Activated T-cell treated with anti-CD3 and anti-CD28 coated beads for 4 hours (primary cell): ENCODE data around the gene SETBP1.

Source experiments
- DNase-seq: peaks from one replicate; pipeline ENCODE4 v3.0.0-alpha.2; 2020

The SETBP1 gene

GRCh38 chr18:44916429-44917207 lies 235.9 kb downstream of the SETBP1 start:
- DNase-seq: no peak

- no peak for DNase-seq
Observed at GRCh38 chr18:44917216-44918141, 236.8 kb downstream of the SETBP1 start.

- no peak for DNase-seq
Observed at GRCh38 chr18:44918142-44918476, 237.4 kb downstream of the SETBP1 start.

GRCh38 chr18:44920441-44920840 lies 239.8 kb downstream of the SETBP1 start:
- no peak for DNase-seq

- no peak for DNase-seq
Observed at GRCh38 chr18:44921974-44922373, 241.3 kb downstream of the SETBP1 start.

- no peak for DNase-seq
Observed at GRCh38 chr18:44922968-44923367, 242.3 kb downstream of the SETBP1 start.

GRCh38 chr18:44924785-44925499 lies 244.3 kb downstream of the SETBP1 start:
- DNase-seq: no peak

- DNase-seq: no peak
Observed at GRCh38 chr18:44927127-44927849, 246.6 kb downstream of the SETBP1 start.

GRCh38 chr18:44934901-44935300 lies 254.2 kb downstream of the SETBP1 start:
- DNase-seq: no peak

GRCh38 chr18:44935455-44935854 lies 254.8 kb downstream of the SETBP1 start:
- no peak for DNase-seq

GRCh38 chr18:44936485-44936884 lies 255.8 kb downstream of the SETBP1 start:
- DNase-seq: no peak

- DNase-seq: no peak
Observed at GRCh38 chr18:44937960-44938719, 257.5 kb downstream of the SETBP1 start.

- no peak for DNase-seq
Observed at GRCh38 chr18:44938720-44939665, 258.3 kb downstream of the SETBP1 start.

GRCh38 chr18:44941516-44941915 lies 260.8 kb downstream of the SETBP1 start:
- no peak for DNase-seq

- DNase-seq: no peak
Observed at GRCh38 chr18:44942073-44942472, 261.4 kb downstream of the SETBP1 start.

- no peak for DNase-seq
Observed at GRCh38 chr18:44943311-44943881, 262.7 kb downstream of the SETBP1 start.

GRCh38 chr18:44944461-44944860 lies 263.8 kb downstream of the SETBP1 start:
- no peak for DNase-seq

GRCh38 chr18:44945888-44946401 lies 265.3 kb downstream of the SETBP1 start:
- no peak for DNase-seq

- DNase-seq: no peak
Observed at GRCh38 chr18:44946529-44947113, 265.9 kb downstream of the SETBP1 start.

- DNase-seq: no peak
Observed at GRCh38 chr18:44949967-44950366, 269.3 kb downstream of the SETBP1 start.
